Upper lobe of left lung (tissue), 4 donors: ENCODE data around the gene SEZ6L.

Source experiments
- POLR2A ChIP-seq, 4 donors: fragments of 450-650 bp; IDR thresholded peaks; one replicate each; pipeline ENCODE4 v1.5.1; 2016 to 2017; ENCODE audit warnings: antibody characterized with exemption in 4 of 4, mild to moderate bottlenecking in 2 of 4
- POLR2AphosphoS5 ChIP-seq, 2 donors: sonication (generic); formaldehyde crosslinking; IDR thresholded peaks; one replicate each; pipeline ENCODE4 v1.5.1; 2017; ENCODE audit warnings: antibody characterized with exemption in 2 of 2
- TF ChIP-seq, protein P1 (sequence below), 6 experiments: fragments of 450-650 bp in 4 of 6; fragments of 200-600 bp in 2 of 6; sonication (generic) in 2 of 6; IDR thresholded peaks; one replicate each; pipeline ENCODE4 v1.5.1; 2016 to 2019; ENCODE audit warnings: antibody characterized with exemption in 6 of 6

DNA sequence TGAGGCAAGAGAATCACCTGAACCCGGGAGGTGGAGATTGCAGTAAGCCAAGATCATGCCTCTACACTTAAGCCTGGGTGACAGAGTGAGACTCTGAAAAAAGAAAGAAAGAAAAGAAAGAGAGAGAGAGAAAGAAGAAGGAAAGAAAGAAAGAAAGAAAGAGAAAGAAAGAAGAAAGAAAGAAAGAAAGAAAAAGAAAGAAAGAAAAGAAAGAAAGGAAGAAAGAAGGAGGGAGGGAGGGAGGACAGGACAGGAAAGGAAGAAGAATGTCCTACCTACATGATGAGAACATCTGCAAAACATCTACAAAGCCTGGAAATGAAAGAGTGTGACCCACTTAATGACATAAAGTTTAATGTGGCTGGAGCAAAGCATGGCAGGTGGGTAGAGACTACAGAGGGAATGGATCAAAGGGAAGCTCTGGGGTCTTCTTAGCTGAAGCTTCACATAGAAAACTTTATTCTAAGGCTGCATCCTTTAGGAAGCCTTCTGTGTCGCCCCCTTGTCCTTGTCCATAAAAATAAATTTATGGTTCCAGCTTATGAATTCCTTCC lies 147.5 kb downstream of the SEZ6L start:
- TF ChIP-seq POLR2AphosphoS5 (IDR thresholded peaks at IDR 0.05), result no peak
- TF ChIP-seq, protein P1, sequence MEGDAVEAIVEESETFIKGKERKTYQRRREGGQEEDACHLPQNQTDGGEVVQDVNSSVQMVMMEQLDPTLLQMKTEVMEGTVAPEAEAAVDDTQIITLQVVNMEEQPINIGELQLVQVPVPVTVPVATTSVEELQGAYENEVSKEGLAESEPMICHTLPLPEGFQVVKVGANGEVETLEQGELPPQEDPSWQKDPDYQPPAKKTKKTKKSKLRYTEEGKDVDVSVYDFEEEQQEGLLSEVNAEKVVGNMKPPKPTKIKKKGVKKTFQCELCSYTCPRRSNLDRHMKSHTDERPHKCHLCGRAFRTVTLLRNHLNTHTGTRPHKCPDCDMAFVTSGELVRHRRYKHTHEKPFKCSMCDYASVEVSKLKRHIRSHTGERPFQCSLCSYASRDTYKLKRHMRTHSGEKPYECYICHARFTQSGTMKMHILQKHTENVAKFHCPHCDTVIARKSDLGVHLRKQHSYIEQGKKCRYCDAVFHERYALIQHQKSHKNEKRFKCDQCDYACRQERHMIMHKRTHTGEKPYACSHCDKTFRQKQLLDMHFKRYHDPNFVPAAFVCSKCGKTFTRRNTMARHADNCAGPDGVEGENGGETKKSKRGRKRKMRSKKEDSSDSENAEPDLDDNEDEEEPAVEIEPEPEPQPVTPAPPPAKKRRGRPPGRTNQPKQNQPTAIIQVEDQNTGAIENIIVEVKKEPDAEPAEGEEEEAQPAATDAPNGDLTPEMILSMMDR (IDR thresholded peaks at IDR 0.05), result no peak
- TF ChIP-seq POLR2A (IDR thresholded peaks at IDR 0.05), result no peak
